ENCODE results near the gene CATSPERZ.

The CATSPERZ gene, protein sequence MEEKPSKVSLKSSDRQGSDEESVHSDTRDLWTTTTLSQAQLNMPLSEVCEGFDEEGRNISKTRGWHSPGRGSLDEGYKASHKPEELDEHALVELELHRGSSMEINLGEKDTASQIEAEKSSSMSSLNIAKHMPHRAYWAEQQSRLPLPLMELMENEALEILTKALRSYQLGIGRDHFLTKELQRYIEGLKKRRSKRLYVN

DNA sequence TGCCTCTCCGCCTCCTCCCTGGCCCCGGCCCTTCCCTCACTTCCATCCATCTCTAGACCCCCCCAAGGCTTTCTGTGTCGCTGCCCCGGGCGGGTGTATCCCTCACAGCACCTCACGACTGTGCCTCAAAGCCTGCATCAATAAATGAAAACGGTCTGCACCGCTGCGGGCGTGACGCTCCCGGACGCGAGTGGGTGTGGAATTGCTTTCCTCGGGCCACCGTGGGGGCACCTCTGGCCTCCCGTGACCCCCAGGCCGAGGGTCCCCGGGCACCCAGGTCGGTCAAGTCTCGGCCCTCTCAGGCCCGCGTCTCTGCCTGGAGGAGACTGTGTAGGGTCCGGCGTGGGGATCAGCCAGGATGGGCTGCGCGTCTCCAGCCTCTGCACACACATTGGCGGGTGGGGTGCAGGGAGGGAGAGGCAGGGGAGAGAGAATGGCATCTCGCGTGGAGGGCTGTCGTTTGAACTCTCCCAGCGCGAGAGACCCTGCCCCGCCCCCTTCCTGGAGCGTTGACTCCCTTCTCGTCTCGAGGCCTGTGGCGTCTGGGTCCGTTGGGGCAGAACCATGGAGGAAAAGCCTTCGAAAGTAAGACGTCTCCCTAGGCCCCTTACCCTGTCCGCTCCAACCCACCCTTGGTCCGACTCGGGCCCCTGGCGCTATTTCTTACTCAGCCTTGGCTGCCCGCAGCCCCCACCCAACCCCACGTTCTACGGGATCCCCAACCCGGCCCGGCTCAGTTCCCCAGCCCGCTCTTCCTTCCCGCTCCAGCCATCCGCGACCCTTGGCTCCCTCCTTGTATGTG, at the start of gene CATSPERZ:
TSS of gene CATSPERZ (plus strand) at position 512 of the 802 bp plus-strand sequence. CDS start at position 565, 53 bp downstream.
- DNase-seq, result no peak

DNA sequence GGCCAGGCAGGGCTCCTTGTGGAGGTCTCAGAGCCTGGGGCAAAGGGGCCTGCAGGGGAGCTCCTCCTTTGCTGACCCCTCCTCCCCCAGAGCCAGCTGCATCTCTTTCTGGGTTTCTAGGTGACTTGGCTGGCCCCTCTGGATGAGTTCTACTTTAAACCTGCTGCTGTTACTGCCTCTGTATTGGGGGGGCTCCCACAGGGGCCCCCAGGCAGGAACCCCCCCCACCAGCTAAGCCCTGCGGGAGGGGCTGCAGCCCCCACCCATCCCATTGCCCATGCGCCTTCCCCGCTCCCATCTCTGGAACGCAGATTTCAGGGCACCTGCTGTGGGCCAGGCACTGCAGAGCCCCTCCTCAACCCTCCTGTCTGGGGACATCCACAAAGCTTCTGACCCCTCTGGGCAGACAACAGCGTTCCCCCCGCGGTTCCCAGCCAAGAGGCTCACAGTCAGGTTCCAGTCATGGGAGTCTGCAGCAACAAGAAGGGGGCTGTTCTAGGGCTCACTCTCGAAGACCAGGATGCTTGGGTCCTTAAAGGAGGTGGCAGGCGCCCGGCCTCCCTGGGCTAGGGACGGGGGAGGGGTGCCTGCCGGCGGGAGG, 49.6 kb upstream of the CATSPERZ start:
- no peak for DNase-seq

DNA sequence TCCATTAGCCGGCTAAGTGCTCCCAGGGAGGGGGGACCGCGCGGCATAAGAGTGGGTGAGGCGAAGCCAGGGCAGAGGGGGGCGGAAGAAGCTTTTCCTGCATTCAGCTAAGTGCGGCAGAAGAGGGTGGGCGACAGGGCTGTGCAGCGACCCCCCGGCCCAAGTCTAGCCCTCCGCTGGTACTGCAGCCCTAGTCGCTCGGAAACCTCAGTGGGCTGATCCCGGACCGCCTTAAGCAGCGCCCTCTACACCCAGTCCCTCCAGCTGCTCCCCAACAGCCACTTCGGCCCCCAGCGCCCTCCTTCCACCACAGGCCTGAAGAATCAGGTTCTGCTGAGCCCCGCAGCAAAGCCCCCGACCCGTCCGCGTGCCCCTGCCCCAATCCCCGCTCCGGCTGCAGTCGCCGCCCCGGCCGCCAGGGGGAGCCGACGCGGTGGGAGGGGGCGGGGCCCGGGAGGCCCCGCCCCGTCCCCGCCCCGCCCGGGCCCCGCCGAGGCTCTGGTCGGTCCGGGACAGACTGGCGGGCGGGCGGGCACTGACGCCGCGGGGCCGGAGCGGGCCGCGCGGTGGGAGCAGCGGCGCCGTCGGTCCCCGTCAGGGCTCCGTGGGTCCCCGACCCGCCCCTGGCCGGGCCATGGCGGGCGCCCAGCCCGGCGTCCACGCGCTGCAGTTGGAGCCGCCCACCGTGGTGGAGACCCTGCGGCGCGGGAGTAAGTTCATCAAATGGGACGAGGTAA, 49.0 kb upstream of the CATSPERZ start, which contains the start of gene PLCB3:
TSS of gene PLCB3 (plus strand) at position 515 of the 737 bp plus-strand sequence. CDS start at position 635, 120 bp downstream.
- DNase-seq, result no peak

DNA sequence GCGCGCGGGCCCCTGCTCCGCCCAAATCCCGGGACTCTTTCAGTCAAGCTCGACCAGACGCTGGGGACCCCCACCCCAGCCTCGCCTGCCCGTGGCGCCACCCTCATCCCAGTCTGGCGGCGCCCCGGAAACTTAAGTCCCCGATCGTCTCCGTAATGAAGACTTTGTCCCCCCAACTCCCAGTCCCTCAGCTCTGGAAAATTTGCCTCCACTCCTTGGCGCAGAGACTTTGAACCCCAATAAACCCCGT, 48.5 kb upstream of the CATSPERZ start:
- no peak for DNase-seq

DNA sequence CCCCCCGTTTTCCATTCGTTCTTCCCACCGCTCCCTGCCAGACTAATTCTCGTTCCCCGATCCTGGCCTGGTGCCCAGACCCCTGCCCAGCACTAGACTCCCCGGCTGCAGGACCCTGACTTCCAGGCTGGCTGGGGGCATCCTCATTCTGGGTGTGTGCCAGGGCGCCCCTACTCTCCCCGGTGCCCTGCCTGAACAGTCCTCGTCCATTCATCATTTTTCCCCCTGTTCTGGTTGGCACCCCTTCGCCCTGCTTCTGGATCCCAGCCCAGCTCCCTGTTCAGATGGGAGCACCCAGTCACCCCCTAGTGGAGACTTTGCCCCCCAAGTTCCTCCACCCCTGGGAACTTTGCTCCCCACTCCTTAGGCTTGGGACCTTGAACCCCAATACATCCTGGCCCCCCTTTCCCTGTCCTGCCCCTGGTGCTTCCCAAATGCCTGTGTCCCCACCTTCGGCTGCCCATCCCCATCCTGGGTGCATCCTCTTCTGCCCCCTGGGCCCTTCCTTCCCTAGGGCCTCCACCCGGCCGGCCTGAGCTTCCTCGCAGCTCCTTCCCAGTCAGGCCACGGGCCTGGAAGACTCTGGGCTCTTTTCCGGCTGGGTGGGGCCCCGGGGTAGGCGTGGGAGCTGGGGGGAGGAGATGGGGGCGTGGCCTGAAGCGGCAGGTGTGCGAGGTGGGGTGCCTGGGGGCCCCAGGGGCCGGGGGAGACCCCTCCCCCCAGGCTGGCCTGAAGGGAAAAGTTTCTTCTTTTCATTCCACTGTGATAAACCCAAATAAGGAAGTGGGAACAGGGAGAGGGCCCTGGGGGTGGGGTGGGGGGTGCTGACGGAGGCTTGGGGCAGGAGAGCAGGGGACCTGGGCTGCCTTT, 47.9 kb upstream of the CATSPERZ start:
- DNase-seq, result no peak

DNA sequence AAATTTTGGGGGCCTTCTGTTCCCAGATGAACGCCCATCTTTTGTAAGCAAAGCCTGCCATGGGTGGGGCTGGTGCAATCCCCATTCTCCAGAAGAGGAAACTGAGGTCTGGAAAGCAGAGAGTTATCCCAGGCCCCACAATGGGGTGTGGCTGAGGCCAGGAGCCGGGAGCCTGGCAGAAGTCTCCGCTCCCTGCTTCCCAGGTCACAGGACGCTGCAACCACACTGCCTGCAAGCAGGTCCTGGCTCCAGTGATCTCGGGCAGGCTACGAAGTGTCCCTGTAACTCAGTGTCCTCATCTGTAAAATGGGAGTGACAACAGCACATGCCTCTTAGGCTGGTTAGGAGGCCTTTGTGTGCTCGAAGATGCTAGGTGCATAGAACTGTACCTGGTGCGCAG, 47.1 kb upstream of the CATSPERZ start:
- DNase-seq, result no peak

DNA sequence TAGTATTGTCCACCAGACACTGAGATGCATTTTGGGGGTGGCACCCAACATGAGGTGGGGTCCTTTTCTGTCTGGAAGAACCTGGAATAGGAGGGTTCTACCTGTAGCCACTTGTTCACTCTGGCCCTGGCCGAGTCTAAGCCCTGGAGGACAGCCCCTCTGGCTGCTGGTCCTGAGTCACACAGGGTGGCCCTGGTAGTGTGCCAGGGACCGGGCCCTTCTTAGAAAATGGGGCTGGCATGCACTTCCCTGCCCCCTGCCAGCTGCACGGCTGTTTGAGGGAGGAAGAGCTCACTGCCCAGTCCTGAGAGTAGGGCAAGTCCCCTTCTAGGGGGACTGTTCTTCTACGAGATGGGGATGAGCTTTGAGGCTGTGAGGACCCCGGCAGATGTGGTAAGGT, 46.7 kb upstream of the CATSPERZ start:
- DNase-seq, result no peak

DNA sequence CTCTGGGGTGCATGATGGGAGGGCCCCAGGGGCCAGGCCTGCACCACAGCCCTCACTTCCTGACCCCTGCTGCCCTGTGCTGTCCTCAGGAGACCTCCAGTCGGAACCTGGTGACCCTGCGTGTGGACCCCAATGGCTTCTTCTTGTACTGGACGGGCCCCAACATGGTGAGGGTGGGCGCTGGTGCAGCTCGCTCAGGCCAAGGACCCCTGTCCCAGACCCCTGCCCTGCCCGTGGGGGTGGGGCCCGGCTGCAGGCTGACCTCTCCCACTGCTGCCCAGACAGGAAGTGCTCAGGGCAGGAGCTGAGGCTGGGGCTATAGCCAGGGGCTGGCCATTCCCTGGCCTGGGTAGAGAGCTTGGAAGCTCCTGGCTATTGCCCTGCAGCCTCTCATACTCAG, 45.8 kb upstream of the CATSPERZ start:
- DNase-seq, result no peak

DNA sequence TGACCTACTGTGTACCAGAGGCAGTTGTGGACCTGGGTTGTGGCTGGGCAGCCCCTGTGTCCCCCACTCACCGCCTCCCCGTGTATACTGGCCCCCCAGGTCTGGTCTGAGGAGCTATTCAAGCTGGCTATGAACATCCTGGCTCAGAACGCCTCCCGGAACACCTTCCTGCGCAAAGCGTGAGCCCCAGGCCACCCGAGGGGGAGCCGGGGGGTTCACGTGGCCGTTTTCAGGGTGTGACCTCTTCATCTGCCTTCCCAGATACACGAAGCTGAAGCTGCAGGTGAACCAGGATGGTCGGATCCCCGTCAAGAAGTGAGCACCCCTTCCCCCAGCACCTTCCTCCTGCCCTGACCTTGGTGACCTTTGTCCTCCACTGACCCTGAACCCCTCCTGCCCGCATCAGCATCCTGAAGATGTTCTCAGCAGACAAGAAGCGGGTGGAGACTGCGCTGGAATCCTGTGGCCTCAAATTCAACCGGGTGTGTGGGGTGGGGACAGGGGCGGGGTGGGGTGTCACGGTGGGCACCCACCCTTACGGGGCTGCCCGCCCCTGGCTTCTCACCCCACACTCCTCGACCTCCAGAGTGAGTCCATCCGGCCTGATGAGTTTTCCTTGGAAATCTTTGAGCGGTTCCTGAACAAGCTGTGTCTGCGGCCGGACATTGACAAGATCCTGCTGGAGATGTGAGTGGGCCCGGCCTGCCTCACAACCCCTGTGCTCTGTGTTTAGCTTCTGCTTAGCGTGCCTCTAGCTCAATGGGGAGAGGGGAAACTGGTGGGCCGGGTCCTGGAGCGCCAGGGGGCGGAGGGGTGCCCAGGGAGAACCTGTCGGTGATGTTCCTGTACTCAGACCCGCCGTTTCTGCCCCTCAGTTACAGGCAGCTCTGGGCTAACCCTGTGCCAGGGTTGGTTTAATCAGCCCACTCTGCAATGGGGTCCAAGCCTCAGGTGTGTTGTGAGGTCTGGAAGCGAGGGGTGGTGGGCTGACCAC, 44.7 kb upstream of the CATSPERZ start:
- DNase-seq, result no peak

DNA sequence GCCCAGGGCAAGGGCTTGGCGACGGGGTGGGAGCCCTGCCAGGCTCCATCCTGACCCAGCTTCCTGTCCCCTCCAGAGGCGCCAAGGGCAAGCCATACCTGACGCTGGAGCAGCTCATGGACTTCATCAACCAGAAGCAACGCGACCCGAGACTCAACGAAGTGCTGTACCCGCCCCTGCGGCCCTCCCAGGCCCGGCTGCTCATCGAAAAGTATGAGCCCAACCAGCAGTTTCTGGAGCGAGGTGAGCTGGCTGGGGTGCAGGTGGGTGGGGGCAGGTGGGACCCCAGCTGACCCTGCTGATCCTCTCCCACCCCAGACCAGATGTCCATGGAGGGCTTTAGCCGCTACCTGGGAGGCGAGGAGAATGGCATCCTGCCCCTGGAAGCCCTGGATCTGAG, 43.9 kb upstream of the CATSPERZ start:
- DNase-seq, result no peak

DNA sequence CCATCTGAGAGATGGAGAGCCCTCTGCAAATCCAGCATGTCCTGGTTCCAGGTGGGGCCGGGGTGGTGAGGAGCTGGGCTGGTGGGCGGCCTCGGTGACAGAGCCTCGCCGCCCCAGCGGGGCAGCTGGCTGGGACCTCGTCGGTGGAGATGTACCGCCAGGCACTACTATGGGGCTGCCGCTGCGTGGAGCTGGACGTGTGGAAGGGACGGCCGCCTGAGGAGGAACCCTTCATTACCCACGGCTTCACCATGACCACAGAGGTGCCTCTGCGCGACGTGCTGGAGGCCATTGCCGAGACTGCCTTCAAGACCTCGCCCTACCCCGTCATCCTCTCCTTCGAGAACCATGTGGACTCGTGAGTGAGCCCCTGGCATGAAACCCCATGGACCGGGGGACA, 41.8 kb upstream of the CATSPERZ start:
- DNase-seq, result no peak

DNA sequence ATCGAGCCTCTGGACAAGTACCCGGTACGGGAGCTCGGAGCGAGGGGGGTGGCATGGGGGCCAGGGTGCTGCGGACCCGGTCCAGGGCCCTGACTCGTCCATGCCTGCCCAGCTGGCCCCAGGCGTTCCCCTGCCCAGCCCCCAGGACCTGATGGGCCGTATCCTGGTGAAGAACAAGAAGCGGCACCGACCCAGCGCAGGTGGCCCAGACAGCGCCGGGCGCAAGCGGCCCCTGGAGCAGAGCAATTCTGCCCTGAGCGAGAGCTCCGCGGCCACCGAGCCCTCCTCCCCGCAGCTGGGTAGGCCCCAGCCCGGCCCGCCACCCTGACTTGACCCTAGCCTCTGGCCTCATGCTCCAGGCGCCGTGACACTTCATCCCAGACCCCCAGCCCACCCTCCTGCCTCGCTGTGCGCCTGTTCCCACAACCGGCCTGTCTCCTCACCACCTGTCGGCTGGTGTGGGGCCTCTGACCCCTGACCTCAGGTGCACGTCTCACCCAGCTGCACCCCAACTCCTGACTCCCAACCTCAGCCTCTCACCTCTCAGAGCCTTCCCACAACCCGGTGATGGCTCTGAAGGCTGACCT, 41.1 kb upstream of the CATSPERZ start:
- DNase-seq, result no peak

DNA sequence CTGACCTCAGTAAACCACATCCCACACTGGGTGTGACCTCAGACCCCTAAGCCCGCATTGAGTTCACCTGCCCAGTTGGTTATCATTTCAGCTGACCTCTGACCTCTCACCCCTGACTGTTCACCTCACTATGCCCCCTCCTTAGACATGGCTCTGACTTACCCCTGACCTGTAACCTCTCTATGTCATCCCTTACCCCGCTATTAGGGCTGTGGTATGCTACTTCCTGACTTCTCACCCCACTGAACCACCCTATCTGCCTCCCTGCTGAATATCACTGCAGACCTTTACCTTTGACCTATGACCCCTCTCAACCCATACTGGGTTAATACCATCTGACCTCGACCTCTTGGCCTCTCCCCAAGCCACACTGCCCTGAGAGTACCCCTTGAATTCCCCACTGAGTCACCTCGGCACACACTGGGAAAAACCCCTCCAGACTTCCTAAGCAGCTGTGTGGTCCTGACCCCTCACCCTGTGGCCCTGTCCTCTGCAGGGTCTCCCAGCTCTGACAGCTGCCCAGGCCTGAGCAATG, 40.6 kb upstream of the CATSPERZ start:
- no peak for DNase-seq

DNA sequence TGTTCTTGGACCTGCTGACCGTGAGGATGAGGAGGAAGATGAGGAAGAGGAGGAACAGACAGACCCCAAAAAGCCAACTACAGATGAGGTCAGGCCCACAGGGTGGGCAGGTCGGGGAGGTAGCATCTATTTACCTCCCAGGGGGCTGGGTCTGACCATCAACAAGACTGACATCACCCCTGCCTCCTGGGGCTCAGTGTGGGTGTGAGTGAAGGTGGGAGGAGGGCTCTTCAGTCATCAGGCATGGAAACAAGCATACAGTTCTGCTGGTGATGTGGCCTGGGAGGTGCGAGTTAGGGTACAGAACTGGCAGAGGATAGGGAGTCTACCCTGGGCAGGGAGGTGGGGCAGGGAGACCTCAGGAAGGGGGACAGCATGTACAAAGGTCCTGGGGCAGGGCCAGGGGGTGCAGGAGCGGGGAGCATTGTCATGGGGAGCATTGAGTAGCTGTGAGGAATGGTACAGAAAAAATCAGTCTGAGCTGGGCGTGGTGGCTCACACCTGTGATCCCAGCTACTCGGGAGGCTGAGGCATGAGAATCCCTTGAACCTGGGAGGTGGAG, 39.9 kb upstream of the CATSPERZ start:
- no peak for DNase-seq

DNA sequence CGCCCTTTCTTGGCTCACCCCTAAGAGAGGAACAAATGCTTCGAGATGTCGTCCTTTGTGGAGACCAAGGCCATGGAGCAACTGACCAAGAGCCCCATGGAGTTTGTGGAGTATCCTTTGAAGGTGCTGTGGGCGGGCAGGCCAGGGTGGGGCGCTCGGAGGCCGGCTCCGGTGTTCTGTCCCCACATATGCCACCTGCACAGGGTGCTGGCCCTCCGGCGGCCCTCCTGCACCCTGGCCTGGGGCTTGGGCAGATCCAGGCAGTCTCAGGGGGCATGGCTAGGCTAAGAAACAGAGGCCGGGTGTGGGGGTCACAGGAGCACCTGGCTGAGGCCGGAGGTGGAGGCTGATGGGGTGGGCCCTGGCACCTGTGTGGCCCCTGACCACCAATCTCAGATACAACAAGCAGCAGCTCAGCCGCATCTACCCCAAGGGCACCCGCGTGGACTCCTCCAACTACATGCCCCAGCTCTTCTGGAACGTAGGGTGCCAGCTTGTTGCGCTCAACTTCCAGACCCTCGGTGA, 38.5 kb upstream of the CATSPERZ start:
- no peak for DNase-seq

DNA sequence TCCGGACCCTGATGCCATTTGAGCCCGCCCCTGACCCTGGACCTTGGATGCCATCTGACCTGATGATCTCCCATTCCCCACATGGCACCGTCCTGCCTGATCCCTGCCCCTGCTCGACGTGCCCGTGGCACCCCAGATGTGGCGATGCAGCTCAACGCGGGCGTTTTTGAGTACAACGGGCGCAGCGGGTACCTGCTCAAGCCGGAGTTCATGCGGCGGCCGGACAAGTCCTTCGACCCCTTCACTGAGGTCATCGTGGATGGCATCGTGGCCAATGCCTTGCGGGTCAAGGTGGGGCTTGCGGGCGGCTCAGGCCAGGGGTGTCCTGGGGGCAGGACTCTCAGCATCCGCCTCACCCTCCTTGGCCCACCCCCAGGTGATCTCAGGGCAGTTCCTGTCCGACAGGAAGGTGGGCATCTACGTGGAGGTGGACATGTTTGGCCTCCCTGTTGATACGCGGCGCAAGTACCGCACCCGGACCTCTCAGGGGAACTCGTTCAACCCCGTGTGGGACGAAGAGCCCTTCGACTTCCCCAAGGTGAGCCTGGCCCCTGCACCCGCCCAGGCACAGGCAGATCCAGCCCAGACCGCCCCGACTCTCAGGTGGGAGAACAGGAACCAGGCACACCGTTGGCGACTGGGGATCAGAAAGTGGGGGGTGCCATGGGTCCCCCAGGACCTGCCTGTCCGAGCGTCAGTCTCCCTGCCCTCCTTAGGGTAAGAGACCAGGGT, 37.7 kb upstream of the CATSPERZ start:
- no peak for DNase-seq

DNA sequence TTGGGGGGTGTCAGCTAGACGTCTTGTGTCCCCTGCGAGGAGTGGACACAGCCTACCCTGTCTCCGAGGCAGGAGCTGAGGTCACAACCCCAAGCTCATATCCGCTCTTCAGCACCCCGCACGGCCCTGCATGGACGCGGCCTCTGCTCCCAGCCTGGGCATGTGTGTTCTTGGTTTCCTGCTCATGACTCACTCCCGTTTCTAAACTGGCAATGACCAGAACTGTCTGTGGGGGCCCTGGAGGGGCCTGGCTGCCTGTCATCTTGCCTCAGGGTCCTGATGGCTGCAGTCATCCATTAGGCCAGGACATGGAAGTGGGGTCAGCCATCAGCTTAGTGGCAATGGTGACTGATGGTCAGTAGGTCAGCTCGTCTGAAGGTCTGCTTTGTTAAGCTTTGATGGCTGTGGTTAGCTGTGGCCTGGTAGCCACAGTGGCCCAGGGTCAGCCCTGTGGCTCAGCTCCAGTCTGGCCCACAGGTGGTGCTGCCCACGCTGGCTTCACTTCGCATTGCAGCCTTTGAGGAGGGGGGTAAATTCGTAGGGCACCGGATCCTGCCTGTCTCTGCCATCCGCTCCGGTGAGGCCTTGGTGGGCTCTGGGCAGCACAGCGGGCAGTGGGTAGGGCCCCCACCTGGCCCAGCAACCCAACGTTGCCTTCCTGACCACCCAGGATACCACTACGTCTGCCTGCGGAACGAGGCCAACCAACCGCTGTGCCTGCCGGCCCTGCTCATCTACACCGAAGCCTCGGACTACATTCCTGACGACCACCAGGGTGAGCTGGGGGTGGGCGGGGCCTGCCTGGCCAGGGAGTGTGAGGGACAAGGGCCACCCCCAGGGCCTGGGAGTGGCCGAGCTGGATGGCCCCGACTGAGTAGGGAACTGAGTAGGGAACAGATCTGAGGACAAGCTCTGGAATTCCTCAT, 36.9 kb upstream of the CATSPERZ start:
- DNase-seq, result no peak

DNA sequence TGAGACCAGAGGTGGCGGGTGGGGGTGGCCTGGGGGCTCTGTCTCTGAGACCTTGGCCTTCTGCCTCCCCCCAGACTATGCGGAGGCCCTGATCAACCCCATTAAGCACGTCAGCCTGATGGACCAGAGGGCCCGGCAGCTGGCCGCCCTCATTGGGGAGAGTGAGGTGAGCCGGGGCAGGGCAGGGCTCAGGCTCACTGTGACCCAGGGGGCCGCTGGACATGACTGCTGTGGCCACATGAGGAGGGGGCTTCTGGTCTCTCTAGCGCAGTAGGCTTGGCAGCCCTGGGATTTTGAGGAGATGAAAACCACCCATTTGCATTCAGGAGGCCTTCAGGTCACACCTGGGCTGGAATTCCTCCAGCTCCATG, 36.2 kb upstream of the CATSPERZ start:
- DNase-seq, result no peak
